NCI-H2171 treated with DMSO at 0.1 percent for 48 hours (cell line): ENCODE results near the gene POLG2.
"Not testable (repeated sequence)": the region's sequence is repeated elsewhere in the genome, so short reads cannot be mapped to it uniquely, and the experiment has no call there.

Experiments used
- DNase-seq: peaks from one replicate; lab custom pipeline; 2025; lab: John Stamatoyannopoulos, UW

POLG2 gene

DNA sequence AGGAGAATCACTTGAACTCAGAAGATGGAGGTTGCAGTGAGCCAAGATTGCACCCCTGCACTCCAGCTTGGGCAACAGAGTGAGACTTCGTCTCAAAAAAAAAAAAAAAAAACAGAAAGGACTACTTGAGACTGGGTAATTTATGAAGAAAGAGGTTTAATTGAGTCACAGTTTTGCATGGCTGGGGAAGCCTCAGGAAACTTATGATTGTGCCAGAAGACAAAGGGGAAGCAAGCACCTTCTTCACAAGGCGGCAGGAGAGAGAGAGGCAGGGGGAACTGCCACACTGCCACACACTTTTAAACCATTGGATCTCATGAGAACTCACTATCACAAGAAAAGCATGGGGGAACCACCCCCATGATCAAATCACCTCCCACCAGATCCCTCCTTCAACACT is 56.9 kb downstream of the POLG2 start:
- DNase-seq: no peak

DNA sequence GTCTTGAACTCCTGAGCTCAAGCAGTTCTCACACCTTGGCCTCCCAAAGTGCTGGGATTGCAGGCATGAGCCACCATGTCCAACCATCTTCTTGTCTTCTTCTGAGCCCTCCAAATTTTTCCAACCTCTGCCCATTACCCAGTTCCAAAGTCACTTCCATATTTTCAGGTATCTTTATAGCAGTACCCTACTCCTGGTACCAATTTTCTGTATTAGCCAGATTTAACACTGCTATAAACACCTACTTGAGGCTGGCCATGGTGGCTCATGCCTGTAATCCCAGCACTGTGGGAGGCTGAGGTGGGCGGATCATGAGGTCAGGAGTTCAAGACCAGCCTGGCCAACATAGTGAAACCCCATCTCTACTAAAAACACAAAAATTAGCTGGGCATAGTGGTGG is 57.3 kb downstream of the POLG2 start:
- not testable (repeated sequence) for DNase-seq

DNA sequence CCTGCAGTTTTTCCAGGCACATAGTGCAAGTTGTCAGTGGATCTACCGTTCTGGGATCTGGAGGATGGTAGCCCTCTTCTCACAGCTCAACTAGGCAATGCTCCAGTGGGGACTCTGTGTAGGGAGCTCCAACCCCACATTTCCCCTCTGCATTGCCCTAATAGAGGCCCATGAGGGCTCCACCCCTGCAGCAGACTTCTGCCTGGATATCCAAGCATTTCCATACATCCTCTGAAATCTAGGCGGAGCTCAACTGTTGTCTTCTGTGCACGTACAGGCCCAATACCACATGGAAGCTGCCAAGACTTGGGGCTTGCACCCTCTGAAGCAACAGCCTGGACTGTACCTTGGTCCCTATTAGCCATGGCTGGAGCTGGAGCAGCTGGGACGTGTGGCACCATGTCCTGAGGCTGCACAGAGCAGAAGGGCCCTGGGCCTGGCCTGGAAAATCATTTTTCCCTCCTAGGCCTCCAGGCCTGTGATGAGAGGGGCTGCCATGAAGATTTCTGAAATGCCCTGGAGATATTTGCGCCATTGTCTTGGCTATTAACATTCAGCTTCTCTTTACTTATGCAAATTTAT is 58.8 kb downstream of the POLG2 start:
- no peak for DNase-seq

DNA sequence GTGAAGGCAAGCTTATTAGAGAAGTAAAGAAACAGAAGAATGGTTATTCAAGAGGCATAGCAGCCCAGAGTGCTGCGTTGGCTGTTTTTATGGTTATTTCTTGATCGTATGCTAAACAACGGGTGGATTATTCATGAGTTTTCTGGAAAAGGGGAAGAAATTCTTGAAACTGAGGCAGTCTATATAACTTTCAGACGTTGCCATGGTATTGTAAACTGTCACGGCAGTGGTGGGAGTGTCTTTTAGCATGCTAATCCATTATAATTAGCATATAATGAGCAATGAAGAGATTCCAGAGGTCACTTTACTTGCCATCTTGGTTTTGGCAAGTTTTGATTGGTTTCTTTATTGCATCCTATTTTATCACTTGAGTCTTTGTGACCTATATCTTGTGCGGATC is 65.3 kb downstream of the POLG2 start:
- no peak for DNase-seq

DNA sequence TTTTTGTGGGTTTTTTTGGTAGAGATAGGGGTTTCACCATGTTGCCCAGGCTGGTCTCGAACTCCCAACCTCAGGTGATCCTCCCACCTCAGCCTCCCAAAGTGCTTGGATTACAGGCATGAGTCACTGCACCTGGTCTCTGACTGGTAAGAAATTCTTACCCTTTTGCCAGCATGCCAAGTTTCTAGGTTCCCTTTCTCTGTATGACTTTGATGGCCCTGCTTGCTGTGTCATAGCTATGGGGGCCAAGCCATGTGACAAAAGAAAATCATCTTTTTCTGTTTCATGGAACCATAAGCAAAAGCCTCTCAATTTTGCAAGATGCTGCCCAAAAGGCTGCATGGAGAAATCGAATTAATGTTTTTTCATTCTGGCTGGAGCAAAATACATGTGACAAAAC is 66.8 kb downstream of the POLG2 start:
- DNase-seq: not testable (repeated sequence)

DNA sequence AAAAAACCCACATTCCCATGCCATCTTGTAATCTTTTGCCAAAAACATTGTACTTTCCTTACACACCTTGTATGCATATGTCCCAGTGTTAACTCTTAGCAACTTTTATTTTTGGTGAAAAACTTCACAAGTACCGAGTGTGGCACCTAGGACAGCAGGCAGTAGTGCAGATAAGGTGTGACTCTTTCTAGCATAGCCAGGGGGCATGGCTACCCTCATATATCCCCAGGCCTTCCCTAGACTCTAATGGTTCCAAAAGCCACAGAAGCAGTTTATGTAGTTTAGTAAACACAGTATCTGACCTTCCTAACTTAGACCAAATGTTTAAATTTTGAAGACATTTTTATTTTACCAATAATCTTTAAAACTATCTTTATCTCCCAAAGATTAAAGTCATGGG is 68.4 kb downstream of the POLG2 start:
- no peak for DNase-seq
